H1 (cell line): Measurements from ENCODE around the gene PCF11. TPM values are rescaled to one million over a fixed set of nuclear protein-coding genes. Genes with fewer than 3 reads are reported as not detected.

ENCODE experiments used
- CTCF ChIA-PET: fragments of 300-600 bp; sonication (Branson Sonifier 250); formaldehyde crosslinking; loops from one replicate; lab custom pipeline; 2021; ENCODE audit not compliant: partially characterized antibody; lab: Charles Lee
- POLR2A ChIA-PET: fragments of 300-600 bp; sonication (Branson Sonifier 250); formaldehyde crosslinking; loops from one replicate; lab custom pipeline; 2021; ENCODE audit warnings: inconsistent platforms; ENCODE audit not compliant: partially characterized antibody; lab: Charles Lee
- DNase-seq, 2 experiments: peaks; one replicate each; pipeline versions ENCODE4 v3.0.0 to v3.0.0-alpha.2; 2010 to 2022; ENCODE audit warnings: low spot score in 2 of 2, low read depth in 1 of 2, mixed read lengths in 1 of 2
- FAIRE-seq: peaks from 2 replicates; lab custom pipeline; 2011; peaks lifted over from hg19 to GRCh38; lab: Jason Lieb, UNC
- H2AFZ ChIP-seq: 2 replicates; pipeline ENCODE4 v1.8.1; 2012; ENCODE audit warnings: low read length, inconsistent platforms
- H2AK5ac ChIP-seq: 2 replicates; pipeline ENCODE4 v1.6.1; 2013; ENCODE audit warnings: low read depth, low read length
- H2BK120ac ChIP-seq: replicated peaks from 2 replicates; pipeline ENCODE3; 2013; ENCODE audit warnings: low read depth, low read length, inconsistent platforms
- H2BK12ac ChIP-seq: 2 replicates; pipeline ENCODE4 v1.6.1; 2013; ENCODE audit warnings: low read depth, low read length
- H2BK15ac ChIP-seq: 2 replicates; pipeline ENCODE4 v1.6.1; 2013; ENCODE audit warnings: low read length
- H2BK20ac ChIP-seq: 2 replicates; pipeline ENCODE4 v1.6.1; 2013; ENCODE audit warnings: low read length
- H2BK5ac ChIP-seq: 2 replicates; pipeline ENCODE4 v1.6.1; 2013; ENCODE audit warnings: low read depth, low read length
- H3K14ac ChIP-seq: 2 replicates; pipeline ENCODE4 v1.6.1; 2013; ENCODE audit warnings: inconsistent platforms; ENCODE audit not compliant: insufficient read length
- H3K18ac ChIP-seq: 2 replicates; pipeline ENCODE4 v1.6.1; 2013; ENCODE audit warnings: low read length; ENCODE audit errors: extremely low read depth
- H3K23ac ChIP-seq: 2 replicates; pipeline ENCODE4 v1.6.1; 2013; ENCODE audit warnings: inconsistent platforms; ENCODE audit not compliant: insufficient read length
- H3K23me2 ChIP-seq: 2 replicates; pipeline ENCODE4 v1.6.1; 2013; ENCODE audit warnings: low read depth, low read length
- H3K27ac ChIP-seq: 2 replicates; pipeline ENCODE4 v1.6.1; 2011; ENCODE audit warnings: low read depth, low read length, inconsistent platforms
- H3K27me3 ChIP-seq, 4 experiments: replicated peaks in 1 of 4; 1 replicate in 1 of 4; 2 replicates in 3 of 4; pipeline versions ENCODE4 v1.6.1 to v1.8.1; 2011 to 2013; ENCODE audit warnings: low read length in 3 of 4, mild to moderate bottlenecking in 3 of 4, inconsistent platforms in 2 of 4, mixed read lengths in 2 of 4, moderate library complexity in 1 of 4; ENCODE audit not compliant: control insufficient read depth in 3 of 4, insufficient read depth in 3 of 4; ENCODE audit errors: extremely low read depth in 1 of 4
- H3K36me3 ChIP-seq, 4 experiments: 2 replicates each; pipeline versions ENCODE4 v1.6.1 to v1.8.1; 2011 to 2013; ENCODE audit warnings: mild to moderate bottlenecking in 4 of 4, low read length in 3 of 4, moderate library complexity in 2 of 4, control low read depth in 1 of 4, inconsistent platforms in 1 of 4; ENCODE audit not compliant: insufficient read depth in 4 of 4, control insufficient read depth in 2 of 4
- H3K4ac ChIP-seq: replicated peaks from 2 replicates; pipeline ENCODE3; 2013; ENCODE audit warnings: low read length, low read depth, mixed read lengths, inconsistent platforms; ENCODE audit not compliant: insufficient read length
- H3K4me1 ChIP-seq, 4 experiments: replicated peaks in 1 of 4; 1 replicate in 1 of 4; 2 replicates in 3 of 4; pipeline versions ENCODE4 v1.6.1 to v1.8.1; 2011 to 2013; ENCODE audit warnings: low read length in 3 of 4, inconsistent platforms in 2 of 4, mixed read lengths in 1 of 4; ENCODE audit not compliant: insufficient read depth in 4 of 4, control insufficient read depth in 3 of 4
- H3K4me2 ChIP-seq, 2 experiments: 2 replicates each; pipeline versions ENCODE4 v1.6.1 to v1.8.1; 2011 to 2013; ENCODE audit warnings: low read depth in 2 of 2, low read length in 2 of 2, control low read depth in 1 of 2, inconsistent platforms in 1 of 2, mild to moderate bottlenecking in 1 of 2; ENCODE audit not compliant: insufficient read depth in 1 of 2
- H3K4me3 ChIP-seq, 4 experiments: fragments of 200-600, 300-600 bp in 1 of 4; sonication (generic), shearing (Covaris generic), sonication (Bioruptor Twin) in 1 of 4; 2 replicates each; pipeline versions ENCODE4 v1.5.1 to v1.8.1; 2011 to 2016; ENCODE audit warnings: low read length in 4 of 4, low read depth in 3 of 4, control low read depth in 2 of 4, inconsistent platforms in 2 of 4, mild to moderate bottlenecking in 2 of 4, mixed read lengths in 1 of 4, moderate library complexity in 1 of 4; ENCODE audit not compliant: insufficient read depth in 2 of 4; ENCODE audit errors: extremely low read depth in 1 of 4
- H3K56ac ChIP-seq: replicated peaks from 2 replicates; pipeline ENCODE3; 2013; ENCODE audit warnings: low read depth, mild to moderate bottlenecking, mixed read lengths, low read length, inconsistent platforms; ENCODE audit not compliant: insufficient read length
- H3K79me1 ChIP-seq: 2 replicates; pipeline ENCODE4 v1.6.1; 2013; ENCODE audit warnings: low read depth, low read length, control low read depth
- H3K79me2 ChIP-seq, 2 experiments: 2 replicates each; pipeline versions ENCODE4 v1.6.1 to v1.8.1; 2012 to 2013; ENCODE audit warnings: low read length in 2 of 2, mild to moderate bottlenecking in 2 of 2, inconsistent platforms in 1 of 2; ENCODE audit not compliant: insufficient read depth in 2 of 2, control insufficient read depth in 1 of 2
- H3K9ac ChIP-seq, 4 experiments: replicated peaks in 1 of 4; 1 replicate in 1 of 4; 2 replicates in 3 of 4; pipeline versions ENCODE4 v1.6.1 to v1.8.1; 2011 to 2013; ENCODE audit warnings: low read depth in 3 of 4, low read length in 3 of 4, control low read depth in 2 of 4, mild to moderate bottlenecking in 2 of 4, moderate library complexity in 2 of 4, inconsistent platforms in 1 of 4; ENCODE audit errors: extremely low read depth in 1 of 4
- H3K9me3 ChIP-seq, 2 experiments: 2 replicates each; pipeline versions ENCODE4 v1.6.1 to v1.8.1; 2012 to 2013; ENCODE audit warnings: mild to moderate bottlenecking in 2 of 2, moderate library complexity in 2 of 2, control low read depth in 1 of 2, inconsistent platforms in 1 of 2, low read depth in 1 of 2, low read length in 1 of 2, mixed read lengths in 1 of 2; ENCODE audit not compliant: insufficient read depth in 2 of 2
- H4K20me1 ChIP-seq, 2 experiments: replicated peaks in 1 of 2; 2 replicates each; pipeline versions ENCODE3 to v1.8.1; 2011 to 2013; ENCODE audit warnings: inconsistent platforms in 2 of 2, low read length in 2 of 2, mild to moderate bottlenecking in 1 of 2; ENCODE audit not compliant: insufficient read depth in 2 of 2, control insufficient read depth in 1 of 2
- H4K5ac ChIP-seq: 2 replicates; pipeline ENCODE4 v1.6.1; 2013; ENCODE audit warnings: low read length, low read depth, mixed read lengths, inconsistent platforms; ENCODE audit not compliant: insufficient read length
- H4K8ac ChIP-seq: 2 replicates; pipeline ENCODE4 v1.8.0; 2013; ENCODE audit warnings: mild to moderate bottlenecking, moderate library complexity, low read length, inconsistent platforms; ENCODE audit not compliant: insufficient read depth; ENCODE audit errors: extremely low read depth
- H4K91ac ChIP-seq: replicated peaks from 2 replicates; pipeline ENCODE3; 2013; ENCODE audit warnings: low read length, mixed read lengths, inconsistent platforms; ENCODE audit not compliant: insufficient read length
- E2F6 ChIP-seq: IDR thresholded peaks from 2 replicates; pipeline ENCODE4 v1.6.1; 2012; ENCODE audit warnings: inconsistent platforms
- FOSL1 ChIP-seq: IDR thresholded peaks from 2 replicates; pipeline ENCODE4 v1.6.1; 2011; ENCODE audit warnings: mild to moderate bottlenecking, low read depth, low read length, moderate library complexity; ENCODE audit not compliant: insufficient read depth
- HDAC2 ChIP-seq, 2 experiments: fragments of 300-600 bp in 1 of 2; sonication (generic) in 1 of 2; IDR thresholded peaks; 2 replicates each; pipeline ENCODE4 v1.6.1; 2011 to 2012; ENCODE audit warnings: low read depth in 2 of 2, low read length in 2 of 2, mild to moderate bottlenecking in 2 of 2, moderate library complexity in 2 of 2, borderline replicate concordance in 1 of 2, inconsistent platforms in 1 of 2
- KDM1A ChIP-seq: fragments of 200-600, 300-600 bp; sonication (generic); IDR thresholded peaks from 2 replicates; pipeline ENCODE4 v1.7.1; 2016; ENCODE audit warnings: mild to moderate bottlenecking, low read length, borderline replicate concordance
- polyA plus RNA-seq, 7 experiments: library from polyadenylated mRNA; depleted of rRNA in 3 of 7; stranded (reverse) in 5 of 7; unstranded in 2 of 7; fragments of >200 nt in 5 of 7; fragments of 200-250 nt in 2 of 7; gene quantifications; 1 replicate in 5 of 7; 2 replicates in 1 of 7; 4 replicates in 1 of 7; pipeline versions ENCODE4 v1.2.1 to v1.2.3, GENCODE V29; 2011 to 2013; ENCODE audit warnings: missing spikeins in 2 of 7, mixed read lengths in 2 of 7
- total RNA-seq: library from RNA; stranded (reverse); fragmentation: NEBNext Ultra II Directional; extraction: Animal tissue kit (Norgen Biotek cat#: 25700); gene quantifications from 2 replicates; pipeline ENCODE4 v1.2.1, GENCODE V29; 2021

The PCF11 gene
- total and polyA plus RNA-seq, 2 of the 8 experiments (the other 6 are each of a cell fraction or from before 2014, with no cell fraction given): 25.1 to 47.7 TPM

GRCh38 chr11:83118814-83119213 lies 38.1 kb upstream of the PCF11 start:
- H3K27ac ChIP-seq: no peak overlapping the region
- H3K9me3 ChIP-seq: no peaks in the 10 kb centered on the region
- FAIRE-seq (no peak), DNase-seq (no peak)
- no peak overlapping the region for H2BK120ac ChIP-seq
- H3K4me3 ChIP-seq: no peak overlapping the region
- H2BK12ac ChIP-seq: no peak overlapping the region
- H2BK5ac ChIP-seq: no peak overlapping the region
- POLR2A ChIA-PET: no interaction called here
- no peaks in the 10 kb centered on the region for H3K27me3 ChIP-seq
- no peak overlapping the region for H3K23ac ChIP-seq
- H3K4me1 ChIP-seq: no peaks in the 10 kb centered on the region
- H3K18ac ChIP-seq: no peak overlapping the region
- no peaks in the 10 kb centered on the region for H3K79me1 ChIP-seq
- CTCF ChIA-PET: no interaction called here
- no peaks in the 10 kb centered on the region for H3K23me2 ChIP-seq
- no peak overlapping the region for H2AK5ac ChIP-seq
- H4K20me1 ChIP-seq: no peaks in the 10 kb centered on the region
- no peaks in the 10 kb centered on the region for H3K79me2 ChIP-seq
- no peak overlapping the region for H3K56ac ChIP-seq
- no peak overlapping the region for H3K4ac ChIP-seq
- no peak overlapping the region for H4K91ac ChIP-seq
- H3K36me3 ChIP-seq: no peaks in the 10 kb centered on the region
- H2AFZ ChIP-seq: no peak overlapping the region
- no peak overlapping the region for H3K14ac ChIP-seq
- H4K8ac ChIP-seq: no peak overlapping the region
- no peak overlapping the region for H2BK20ac ChIP-seq
- H2BK15ac ChIP-seq: no peak overlapping the region
- H3K4me2 ChIP-seq: no peak overlapping the region
- no peak overlapping the region for H3K9ac ChIP-seq
- H4K5ac ChIP-seq: no peak overlapping the region
- TF ChIP-seq E2F6 (no peak), HDAC2 (IDR thresholded peaks at IDR 0.05; ENCODE audit: borderline replicate concordance in 1 of 2, low read depth in 2 of 2, low read length in 2 of 2) (no peak), KDM1A (no peak), FOSL1 (no peak)
